ENCODE measurements around the gene ETNPPL.

Gene ETNPPL

GRCh38 chr4:108694423-108694822 is 68.4 kb downstream of the ETNPPL start:
- no peak for DNase-seq

- DNase-seq, result no peak
These were observed 69.0 kb downstream of the ETNPPL start for GRCh38 chr4:108693819-108694218.

GRCh38 chr4:108693211-108693610 is 69.6 kb downstream of the ETNPPL start:
- no peak for DNase-seq

Data from activated T-cell treated with anti-CD3 and anti-CD28 coated beads, Interleukin-2, amount 50 U/mL, for 1 hour (primary cell).